ENCODE data around the gene PTPRM. TPM values are rescaled to one million over a fixed set of nuclear protein-coding genes. Genes with fewer than 3 reads are reported as not detected.

PTPRM gene
- polyA plus RNA-seq, 3 donors, result 0.04 to 2.1 (median 0.66) TPM

DNA sequence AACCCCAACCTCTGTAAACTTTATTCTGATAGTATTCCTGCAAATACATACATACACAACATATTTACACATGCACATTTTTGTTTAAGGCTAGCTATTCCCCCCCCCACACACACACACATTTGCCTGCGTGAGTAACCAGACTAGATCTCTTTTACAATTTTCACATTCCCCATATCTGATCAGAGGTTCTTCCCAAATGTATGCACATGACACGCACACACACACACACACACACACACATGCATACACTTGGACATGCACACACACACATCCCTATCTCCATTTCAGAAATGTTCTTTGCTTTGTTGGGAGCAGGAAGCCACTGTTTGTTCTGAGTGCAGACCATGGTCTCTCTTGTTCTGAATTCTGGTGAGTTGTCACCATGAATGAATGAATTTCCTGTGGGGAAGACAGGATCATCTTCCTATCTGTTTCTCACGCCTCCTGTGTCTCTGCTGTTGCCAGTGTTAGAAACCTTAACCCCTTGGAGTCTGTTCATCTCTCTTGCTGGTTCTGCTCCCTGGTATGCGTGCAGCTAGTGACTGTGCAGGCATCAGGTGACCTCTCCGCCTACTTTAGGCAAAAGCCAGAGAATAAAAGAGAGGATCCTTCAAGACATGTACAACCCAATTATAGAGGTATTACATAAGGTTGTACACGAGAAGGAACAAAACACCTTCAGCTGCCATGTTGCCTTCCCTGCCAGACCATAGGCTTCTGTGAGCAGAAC, 791.1 kb downstream of the PTPRM start:
- no peak overlapping the region for H3K4me2 ChIP-seq (replicated peaks; ENCODE audit: extremely low read depth, low read length, poor library complexity, severe bottlenecking)
- no peaks in the 10 kb centered on the region for H3K79me2 ChIP-seq (ENCODE audit: insufficient read depth, low read length)
- H3K27me3 Mint-ChIP-seq (ENCODE audit: low read depth in 3 of 3), result peaks cover 2 to 3% (median 2%) of the 10 kb centered on the region in 3 donors
- H2AFZ ChIP-seq (ENCODE audit: insufficient read depth, low read depth, low read length, poor library complexity, severe bottlenecking), result no peak overlapping the region
- H3K9ac ChIP-seq (ENCODE audit: insufficient read depth, low read length, poor library complexity, severe bottlenecking), result no peak overlapping the region
- H3K36me3 ChIP-seq (replicated peaks in 1 of 2; ENCODE audit: control insufficient read depth in 1 of 2, insufficient read depth in 2 of 2, low read length in 2 of 2), result no peaks in the 10 kb centered on the region
- H3K27ac Mint-ChIP-seq, result no peak overlapping the region
- H3K4me3 Mint-ChIP-seq, result no peak overlapping the region
- intact Hi-C loops (cut with micrococcal nuclease), result no loop called here
- WGBS (ENCODE audit: insufficient coverage), result 73% methylated on average over 4 of the region's 6 CpGs
- no peak overlapping the region for H3K4me3 ChIP-seq (replicated peaks in 1 of 3; ENCODE audit: low read depth in 2 of 3, low read length in 3 of 3)
- no peaks in the 10 kb centered on the region for H3K9me3 ChIP-seq (replicated peaks in 1 of 2; ENCODE audit: control insufficient read depth in 1 of 2, insufficient read depth in 1 of 2, low read length in 2 of 2)
- peaks cover 0 to 2% (median 2%) of the 10 kb centered on the region in 7 donors for H3K9me3 Mint-ChIP-seq
- no peak for DNase-seq
- no peaks in the 10 kb centered on the region for H3K4me1 Mint-ChIP-seq
- H3K4me1 ChIP-seq (ENCODE audit: control insufficient read depth in 1 of 2, insufficient read depth in 2 of 2, low read length in 2 of 2), result no peaks in the 10 kb centered on the region
- H3K27me3 ChIP-seq (ENCODE audit: control insufficient read depth in 2 of 2, insufficient read depth in 2 of 2, low read length in 2 of 2), result no peaks in the 10 kb centered on the region
- H4K20me1 ChIP-seq (ENCODE audit: insufficient read depth, low read length), result no peaks in the 10 kb centered on the region
- no peaks in the 10 kb centered on the region for H3K36me3 Mint-ChIP-seq
- TF ChIP-seq, protein P1, sequence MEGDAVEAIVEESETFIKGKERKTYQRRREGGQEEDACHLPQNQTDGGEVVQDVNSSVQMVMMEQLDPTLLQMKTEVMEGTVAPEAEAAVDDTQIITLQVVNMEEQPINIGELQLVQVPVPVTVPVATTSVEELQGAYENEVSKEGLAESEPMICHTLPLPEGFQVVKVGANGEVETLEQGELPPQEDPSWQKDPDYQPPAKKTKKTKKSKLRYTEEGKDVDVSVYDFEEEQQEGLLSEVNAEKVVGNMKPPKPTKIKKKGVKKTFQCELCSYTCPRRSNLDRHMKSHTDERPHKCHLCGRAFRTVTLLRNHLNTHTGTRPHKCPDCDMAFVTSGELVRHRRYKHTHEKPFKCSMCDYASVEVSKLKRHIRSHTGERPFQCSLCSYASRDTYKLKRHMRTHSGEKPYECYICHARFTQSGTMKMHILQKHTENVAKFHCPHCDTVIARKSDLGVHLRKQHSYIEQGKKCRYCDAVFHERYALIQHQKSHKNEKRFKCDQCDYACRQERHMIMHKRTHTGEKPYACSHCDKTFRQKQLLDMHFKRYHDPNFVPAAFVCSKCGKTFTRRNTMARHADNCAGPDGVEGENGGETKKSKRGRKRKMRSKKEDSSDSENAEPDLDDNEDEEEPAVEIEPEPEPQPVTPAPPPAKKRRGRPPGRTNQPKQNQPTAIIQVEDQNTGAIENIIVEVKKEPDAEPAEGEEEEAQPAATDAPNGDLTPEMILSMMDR (IDR thresholded peaks at IDR 0.05), result no peak
- H3K27ac ChIP-seq (ENCODE audit: low read depth in 1 of 2, low read length in 2 of 2), result no peak overlapping the region

DNA sequence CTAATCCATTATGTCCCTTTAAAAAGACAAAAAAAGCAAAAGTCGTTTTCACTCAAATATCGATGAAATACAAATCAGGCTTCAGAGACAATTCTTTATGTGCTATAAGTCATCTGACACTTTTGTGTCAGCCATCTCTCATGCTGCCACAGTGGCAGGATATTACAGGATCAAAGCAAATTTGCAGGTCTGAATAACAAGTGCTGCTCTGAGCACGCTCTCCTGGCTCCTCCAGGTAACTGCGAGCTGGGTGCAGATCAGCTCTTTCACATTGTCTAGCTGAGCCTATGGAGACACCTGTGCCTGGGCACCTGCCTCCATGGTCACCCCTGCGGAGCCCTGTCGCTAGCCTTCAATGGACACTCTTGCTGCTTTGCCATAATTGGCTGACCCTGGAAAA, 792.0 kb downstream of the PTPRM start:
- H3K27me3 Mint-ChIP-seq (ENCODE audit: low read depth in 3 of 3), result peaks cover 1 to 3% (median 3%) of the 10 kb centered on the region in 3 donors
- TF ChIP-seq, protein P1 (IDR thresholded peaks at IDR 0.05), result no peak
- no peak overlapping the region for H3K4me3 Mint-ChIP-seq
- H4K20me1 ChIP-seq (ENCODE audit: insufficient read depth, low read length), result no peaks in the 10 kb centered on the region
- no peaks in the 10 kb centered on the region for H3K36me3 ChIP-seq (replicated peaks in 1 of 2; ENCODE audit: control insufficient read depth in 1 of 2, insufficient read depth in 2 of 2, low read length in 2 of 2)
- no peaks in the 10 kb centered on the region for H3K36me3 Mint-ChIP-seq
- H3K4me2 ChIP-seq (replicated peaks; ENCODE audit: extremely low read depth, low read length, poor library complexity, severe bottlenecking), result no peak overlapping the region
- no peaks in the 10 kb centered on the region for H3K9me3 ChIP-seq (replicated peaks in 1 of 2; ENCODE audit: control insufficient read depth in 1 of 2, insufficient read depth in 1 of 2, low read length in 2 of 2)
- H2AFZ ChIP-seq (ENCODE audit: insufficient read depth, low read depth, low read length, poor library complexity, severe bottlenecking), result no peak overlapping the region
- WGBS (ENCODE audit: insufficient coverage), result 87% methylated on average over 6 of the region's 6 CpGs
- no peak for DNase-seq
- H3K9ac ChIP-seq (ENCODE audit: insufficient read depth, low read length, poor library complexity, severe bottlenecking), result no peak overlapping the region
- H3K27ac ChIP-seq (ENCODE audit: low read depth in 1 of 2, low read length in 2 of 2), result no peak overlapping the region
- intact Hi-C loops (cut with micrococcal nuclease), result no loop called here
- no peak overlapping the region for H3K27ac Mint-ChIP-seq
- H3K4me3 ChIP-seq (replicated peaks in 1 of 3; ENCODE audit: low read depth in 2 of 3, low read length in 3 of 3), result no peak overlapping the region
- H3K4me1 ChIP-seq (ENCODE audit: control insufficient read depth in 1 of 2, insufficient read depth in 2 of 2, low read length in 2 of 2), result no peaks in the 10 kb centered on the region
- H3K79me2 ChIP-seq (ENCODE audit: insufficient read depth, low read length), result no peaks in the 10 kb centered on the region
- H3K9me3 Mint-ChIP-seq, result no peaks in the 10 kb centered on the region
- no peaks in the 10 kb centered on the region for H3K27me3 ChIP-seq (ENCODE audit: control insufficient read depth in 2 of 2, insufficient read depth in 2 of 2, low read length in 2 of 2)
- H3K4me1 Mint-ChIP-seq, result no peaks in the 10 kb centered on the region
